Activated naive CD4-positive, alpha-beta T cell treated with anti-CD3 and anti-CD28 coated beads for 36 hours (primary cell): Measurements from ENCODE around the gene UBXN1. TPM values are rescaled to one million over a fixed set of nuclear protein-coding genes. Genes with fewer than 3 reads are reported as not detected.

Experiments used
- CTCF ChIA-PET: fragments of 350-600 bp; sonication (Branson Sonifier 250); formaldehyde crosslinking; loops from one replicate; lab custom pipeline; 2021; ENCODE audit warnings: antibody characterized with exemption; lab: Charles Lee
- DNase-seq: peaks from one replicate; pipeline ENCODE4 v3.0.0-alpha.2; 2020
- H3K27ac Mint-ChIP-seq: one replicate; pipeline ENCODE4 v1.8.0; 2021; ENCODE audit warnings: mild to moderate bottlenecking, mixed read lengths
- H3K27me3 Mint-ChIP-seq: one replicate; pipeline ENCODE4 v1.8.0; 2021; ENCODE audit warnings: low read depth, mixed read lengths
- H3K36me3 Mint-ChIP-seq: one replicate; pipeline ENCODE4 v1.8.0; 2021; ENCODE audit warnings: low read depth, mixed read lengths
- H3K4me1 Mint-ChIP-seq: one replicate; pipeline ENCODE4 v1.8.0; 2021; ENCODE audit warnings: low read depth, mixed read lengths
- H3K4me3 Mint-ChIP-seq: one replicate; pipeline ENCODE4 v1.8.0; 2021; ENCODE audit warnings: mild to moderate bottlenecking, moderate library complexity, mixed read lengths
- H3K9me3 Mint-ChIP-seq: one replicate; pipeline ENCODE4 v1.8.0; 2021; ENCODE audit warnings: mixed read lengths
- intact Hi-C: fragments of 100-400 bp; cut with micrococcal nuclease; formaldehyde crosslinking; loops from one replicate; pipeline ENCODE4 v1.15.1; 2023
- total RNA-seq, 2 experiments: library from RNA; stranded (reverse); gene quantifications; one replicate each; pipeline ENCODE4 v1.2.3, GENCODE V29; 2021

Gene UBXN1
- total RNA-seq, 2 experiments from 2014 or later = 121 to 124 TPM

- no peaks in the 10 kb centered on the region for H3K9me3 Mint-ChIP-seq
- H3K27me3 Mint-ChIP-seq = no peaks in the 10 kb centered on the region
- CTCF ChIA-PET = interaction anchor here (0.6 to 1.4 kb wide), 2 partner anchors 52 to 69 kb away, joined by 3 to 4 read pairs; no protein-coding TSS in a partner anchor
- intact Hi-C loops = no loop called here
- H3K36me3 Mint-ChIP-seq = peaks cover 64% of the 10 kb centered on the region
- peaks cover 49% of the 10 kb centered on the region for H3K4me1 Mint-ChIP-seq
- no peak overlapping the region for H3K27ac Mint-ChIP-seq
- no peak overlapping the region for H3K4me3 Mint-ChIP-seq
- DNase-seq = no peak
Measured at GRCh38 chr11:62716816-62717215, 37.9 kb upstream of the UBXN1 start.

- DNase-seq = no peak
- H3K4me3 Mint-ChIP-seq = no peak overlapping the region
- peaks cover 46% of the 10 kb centered on the region for H3K4me1 Mint-ChIP-seq
- intact Hi-C loops = no loop called here
- peak overlapping the region; percentile 1 for H3K27ac Mint-ChIP-seq
- H3K36me3 Mint-ChIP-seq = peaks cover 59% of the 10 kb centered on the region
- CTCF ChIA-PET = interaction anchor here (1.4 kb wide), 1 partner anchor 70 kb away, joined by 3 read pairs; no protein-coding TSS in a partner anchor
- H3K27me3 Mint-ChIP-seq = no peaks in the 10 kb centered on the region
- H3K9me3 Mint-ChIP-seq = no peaks in the 10 kb centered on the region
Measured at GRCh38 chr11:62716206-62716605, 37.3 kb upstream of the UBXN1 start.

DNA sequence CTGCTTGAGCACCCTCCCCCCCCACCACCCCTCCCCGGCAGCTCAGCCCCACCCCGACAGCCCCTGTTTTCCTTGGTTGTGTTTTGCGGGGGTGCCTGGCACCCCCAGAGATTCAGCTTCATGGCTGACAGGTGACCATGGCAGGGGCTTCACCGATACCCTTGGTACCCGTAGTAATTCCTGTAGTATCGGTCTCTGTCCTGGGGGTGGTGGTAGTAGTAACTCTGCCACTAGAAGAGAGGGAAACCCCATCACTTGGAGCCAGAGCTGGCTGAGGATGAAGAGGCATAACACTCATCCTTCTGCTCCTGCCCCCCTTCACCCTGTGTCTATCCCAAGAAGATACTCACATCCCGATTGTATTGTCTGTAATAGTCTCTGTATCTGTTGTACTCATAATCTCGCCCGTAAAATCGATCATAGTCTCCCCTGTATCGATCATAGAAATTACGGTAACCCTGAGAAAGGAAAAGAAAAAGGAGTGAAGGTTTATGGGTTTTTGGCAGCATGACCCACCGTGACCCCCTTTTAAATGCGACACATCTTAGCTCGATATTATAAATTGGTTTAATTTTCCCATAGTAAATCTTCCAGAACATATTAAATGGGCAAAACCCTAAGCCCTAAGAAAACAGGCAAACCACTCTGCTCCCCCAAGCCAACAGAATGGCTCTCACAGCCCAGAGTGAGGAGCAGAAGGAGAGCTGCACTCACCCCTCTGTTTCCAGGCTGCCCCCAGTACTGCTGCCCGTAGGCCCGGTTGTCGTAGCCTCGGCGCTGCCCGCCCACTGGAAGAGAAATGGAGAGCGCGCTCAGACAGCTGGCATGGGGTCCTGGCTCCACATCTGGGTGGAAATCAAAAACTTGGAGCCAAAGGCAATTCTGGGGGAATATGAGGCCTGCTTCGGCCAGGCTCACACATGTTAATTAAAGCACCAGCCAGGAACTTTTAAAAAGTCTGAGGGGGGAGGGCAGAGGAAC lies 36.6 kb upstream of the UBXN1 start:
- H3K27ac Mint-ChIP-seq = peak overlapping the region; percentile 0
- DNase-seq = no peak
- H3K9me3 Mint-ChIP-seq = no peaks in the 10 kb centered on the region
- intact Hi-C loops = no loop called here
- CTCF ChIA-PET = no interaction called here
- no peaks in the 10 kb centered on the region for H3K27me3 Mint-ChIP-seq
- no peak overlapping the region for H3K4me3 Mint-ChIP-seq
- peaks cover 57% of the 10 kb centered on the region for H3K36me3 Mint-ChIP-seq
- peaks cover 47% of the 10 kb centered on the region for H3K4me1 Mint-ChIP-seq

GRCh38 chr11:62713343-62713742 lies 34.5 kb upstream of the UBXN1 start:
- Mint-ChIP-seq H3K4me3 (no peak overlapping the region), H3K36me3 (peaks cover 56% of the 10 kb centered on the region), H3K4me1 (peaks cover 54% of the 10 kb centered on the region), H3K9me3 (no peaks in the 10 kb centered on the region), H3K27ac (peak overlapping the region; percentile 90), H3K27me3 (no peaks in the 10 kb centered on the region)
- DNase-seq = no peak
- intact Hi-C loops = loop anchor here (1.0 kb wide), 1 partner anchor 13 kb away; no protein-coding TSS in a partner anchor
- CTCF ChIA-PET = no interaction called here

DNA sequence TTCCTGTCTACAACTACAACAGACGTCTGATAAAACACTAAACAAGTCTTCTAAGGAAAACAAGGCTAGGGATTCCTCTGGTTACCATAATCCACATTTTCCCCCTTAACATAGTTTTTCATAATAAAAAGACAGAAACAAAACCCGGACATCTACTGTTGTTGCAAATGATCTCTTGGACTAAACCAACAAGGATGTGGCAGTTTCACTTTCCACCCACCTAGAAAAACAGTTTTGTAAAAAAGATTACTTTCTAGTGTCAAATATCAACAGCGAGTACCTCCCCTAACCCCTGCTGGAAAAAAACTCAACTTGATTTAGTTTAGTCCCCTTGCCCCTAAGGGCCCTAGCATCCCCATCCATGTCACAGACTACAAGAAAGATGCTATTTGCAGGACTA lies 34.0 kb upstream of the UBXN1 start:
- H3K27ac Mint-ChIP-seq = peak overlapping the region; percentile 90
- H3K36me3 Mint-ChIP-seq = peaks cover 51% of the 10 kb centered on the region
- H3K4me1 Mint-ChIP-seq = peaks cover 55% of the 10 kb centered on the region
- no peak for DNase-seq
- intact Hi-C loops = loop anchor here (1.0 kb wide), 1 partner anchor 13 kb away; no protein-coding TSS in a partner anchor
- H3K4me3 Mint-ChIP-seq = peak overlapping the region; percentile 11
- H3K27me3 Mint-ChIP-seq = no peaks in the 10 kb centered on the region
- CTCF ChIA-PET = no interaction called here
- H3K9me3 Mint-ChIP-seq = no peaks in the 10 kb centered on the region

- intact Hi-C loops = no loop called here
- Mint-ChIP-seq H3K36me3 (peaks cover 49% of the 10 kb centered on the region), H3K27me3 (no peaks in the 10 kb centered on the region), H3K27ac (peak overlapping the region; percentile 90), H3K9me3 (no peaks in the 10 kb centered on the region), H3K4me3 (no peak overlapping the region), H3K4me1 (peaks cover 58% of the 10 kb centered on the region)
- no peak for DNase-seq
- CTCF ChIA-PET = interaction anchor here (0.6 kb wide), 1 partner anchor 172 kb away, joined by 4 read pairs; no protein-coding TSS in a partner anchor
Measured at GRCh38 chr11:62712276-62712812, 33.5 kb upstream of the UBXN1 start.

GRCh38 chr11:62710001-62710345 lies 31.1 kb upstream of the UBXN1 start:
- DNase-seq = peak; percentile 25
- intact Hi-C loops = no loop called here
- CTCF ChIA-PET = interaction anchor here (1.5 kb wide), 1 partner anchor 29 kb away, joined by 6 read pairs; no protein-coding TSS in a partner anchor
- Mint-ChIP-seq H3K27ac (peak overlapping the region; percentile 96), H3K4me3 (peak overlapping the region; percentile 93), H3K4me1 (peaks cover 66% of the 10 kb centered on the region), H3K9me3 (no peaks in the 10 kb centered on the region), H3K36me3 (peaks cover 34% of the 10 kb centered on the region), H3K27me3 (no peaks in the 10 kb centered on the region)

DNA sequence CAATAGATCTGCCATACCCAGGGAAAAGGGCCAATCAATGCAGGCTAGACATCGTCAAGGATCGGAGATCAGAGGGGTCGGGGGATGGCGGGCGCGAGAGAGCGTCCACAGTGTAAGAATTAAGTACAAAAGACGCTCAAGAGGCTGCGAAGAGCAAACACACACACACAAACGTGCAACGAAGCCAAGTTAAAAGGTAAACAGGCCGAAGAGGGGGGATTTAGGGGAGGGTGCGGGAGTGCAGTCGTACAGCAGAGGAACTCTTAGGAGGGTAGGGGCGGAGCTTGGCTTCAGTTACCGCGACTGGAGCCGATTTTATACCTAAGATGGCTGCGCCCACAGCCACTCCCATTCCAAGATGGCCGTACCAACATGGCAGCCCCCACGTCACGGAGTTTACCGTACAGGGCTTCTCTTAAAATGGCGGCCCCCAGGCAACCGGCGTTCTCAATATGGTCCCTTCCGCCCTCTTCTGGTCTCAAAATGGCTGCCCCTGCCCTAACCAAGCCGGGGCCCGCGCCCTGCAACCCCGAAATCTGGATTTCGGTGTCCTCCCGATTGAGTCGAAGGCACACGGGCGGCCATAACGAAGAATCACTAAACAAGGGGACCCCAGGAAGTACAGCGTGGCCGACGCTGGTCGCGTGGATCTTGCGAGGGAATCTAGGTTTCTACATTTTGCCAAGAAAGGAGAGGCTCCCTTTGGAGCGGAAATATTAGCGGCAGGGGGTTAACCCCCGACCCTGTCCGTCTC lies 30.6 kb upstream of the UBXN1 start:
- Mint-ChIP-seq H3K27ac (peak overlapping the region; percentile 96), H3K27me3 (no peaks in the 10 kb centered on the region), H3K36me3 (peaks cover 34% of the 10 kb centered on the region), H3K4me1 (peaks cover 63% of the 10 kb centered on the region), H3K4me3 (peak overlapping the region; percentile 93), H3K9me3 (no peaks in the 10 kb centered on the region)
- intact Hi-C loops = loop anchor here (1.0 to 2.0 kb wide), 9 partner anchors 18 to 172 kb away; partner anchors contain the start of genes C11orf98, CSKMT, GANAB and HNRNPUL2
- DNase-seq = peak; percentile 99
- CTCF ChIA-PET = interaction anchor here (1.5 to 4.5 kb wide), 3 partner anchors 15 to 118 kb away, joined by 4 to 25 read pairs (median 6); partner anchors contain the start of gene TUT1

DNA sequence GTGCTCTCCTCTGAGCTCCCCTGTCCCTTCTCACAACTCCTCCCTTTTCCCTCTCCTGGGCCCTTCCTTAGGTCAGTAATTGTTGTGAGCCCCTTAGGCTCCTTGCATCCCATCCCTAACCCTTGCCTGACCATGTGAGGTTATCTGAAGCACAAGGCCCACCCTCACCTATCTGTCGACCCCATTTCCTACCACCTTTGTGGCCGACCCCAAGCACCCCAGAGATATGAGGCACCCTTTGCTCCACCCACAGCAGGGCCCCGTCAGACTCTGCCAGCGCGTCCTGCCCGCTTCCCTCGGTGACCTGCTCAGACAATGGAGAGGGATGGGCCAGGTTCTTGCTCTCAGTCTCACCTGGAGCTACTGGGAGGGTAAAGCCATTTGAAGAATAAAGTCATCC lies 29.9 kb upstream of the UBXN1 start:
- Mint-ChIP-seq H3K27ac (peak overlapping the region; percentile 96), H3K9me3 (no peaks in the 10 kb centered on the region), H3K27me3 (no peaks in the 10 kb centered on the region), H3K36me3 (peaks cover 34% of the 10 kb centered on the region), H3K4me3 (peak overlapping the region; percentile 93), H3K4me1 (peaks cover 58% of the 10 kb centered on the region)
- intact Hi-C loops = loop anchor here (1.0 to 2.0 kb wide), 9 partner anchors 19 to 173 kb away; partner anchors contain the start of genes C11orf98, CSKMT, GANAB and HNRNPUL2
- peak; percentile 60 for DNase-seq
- CTCF ChIA-PET = interaction anchor here (1.5 to 4.5 kb wide), 3 partner anchors 14 to 117 kb away, joined by 4 to 25 read pairs (median 6); partner anchors contain the start of gene TUT1

DNA sequence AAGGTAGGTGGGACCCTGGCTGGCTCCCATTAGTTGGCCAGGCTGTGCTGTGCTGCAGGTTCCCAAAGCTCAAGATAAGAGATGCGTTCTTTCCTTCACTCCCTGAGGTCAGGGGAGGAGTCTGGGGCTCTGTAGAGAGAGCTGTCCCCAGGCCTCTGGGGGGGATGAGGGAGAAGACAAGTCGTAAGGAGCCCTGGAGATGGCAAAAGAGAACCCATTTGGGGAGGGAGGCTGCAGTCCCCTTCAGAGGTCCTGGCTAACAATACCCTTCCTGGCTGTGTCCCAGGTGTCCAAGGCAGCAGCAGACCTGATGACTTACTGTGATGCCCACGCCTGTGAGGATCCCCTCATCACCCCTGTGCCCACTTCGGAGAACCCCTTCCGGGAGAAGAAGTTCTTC lies 29.5 kb upstream of the UBXN1 start:
- Mint-ChIP-seq H3K27ac (peak overlapping the region; percentile 96), H3K9me3 (no peaks in the 10 kb centered on the region), H3K4me1 (peaks cover 54% of the 10 kb centered on the region), H3K4me3 (peak overlapping the region; percentile 93), H3K36me3 (peaks cover 32% of the 10 kb centered on the region), H3K27me3 (no peaks in the 10 kb centered on the region)
- CTCF ChIA-PET = interaction anchor here (0.7 to 4.5 kb wide), 4 partner anchors 14 to 117 kb away, joined by 3 to 25 read pairs (median 5); partner anchors contain the start of gene TUT1
- DNase-seq = no peak
- intact Hi-C loops = loop anchor here (2.0 kb wide), 1 partner anchor 44 kb away; the partner anchor contains the start of genes C11orf98 and CSKMT

GRCh38 chr11:62707277-62707861 lies 28.5 kb upstream of the UBXN1 start, which contains the start of the genes BSCL2 and GNG3:
Gene BSCL2 (minus strand): TSS chr11:62707424. CDS start chr11:62707195, 229 bp downstream.
Gene GNG3 (plus strand): TSS chr11:62707676. CDS start chr11:62708296, 620 bp downstream.
- peaks cover 44% of the 10 kb centered on the region for H3K4me1 Mint-ChIP-seq
- peak within 1 kb of the TSS; percentile 93 for H3K4me3 Mint-ChIP-seq
- peaks cover 28% of the 10 kb centered on the region for H3K36me3 Mint-ChIP-seq
- peak within 1 kb of the TSS; percentile 96 for H3K27ac Mint-ChIP-seq
- intact Hi-C loops = no loop called here
- H3K9me3 Mint-ChIP-seq = no peaks in the 10 kb centered on the region
- CTCF ChIA-PET = interaction anchor here (0.6 to 4.5 kb wide), 4 partner anchors 13 to 283 kb away, joined by 3 to 25 read pairs (median 3); no protein-coding TSS in a partner anchor
- DNase-seq = peak; percentile 30
- no peaks in the 10 kb centered on the region for H3K27me3 Mint-ChIP-seq
